HCT116 (cell line): ENCODE data around the gene GPD2. TPM values are rescaled to one million over a fixed set of nuclear protein-coding genes. Genes with fewer than 3 reads are reported as not detected.

ENCODE experiments used
- ATAC-seq: fragments of 200-7000 bp; cut with Tn5 transposase; 2 replicates; pipeline ENCODE4 v1.9.1; 2020; ENCODE audit warnings: mild to moderate bottlenecking, moderate library complexity
- BruUV-seq: library from RNA; stranded (reverse); fragments of 400-500 nt; replicated peaks from 2 replicates; lab custom pipeline; 2021; lab: Mats Ljungman, UMichigan
- CTCF ChIA-PET: fragments of 300-600 bp; sonication (Branson Sonifier 250); formaldehyde crosslinking; loops from one replicate; lab custom pipeline; 2021; ENCODE audit warnings: antibody characterized with exemption; lab: Charles Lee
- POLR2A ChIA-PET: fragments of 300-600, 350-600 bp; sonication (Branson Sonifier 250); formaldehyde crosslinking; loops from one replicate; lab custom pipeline; 2021; ENCODE audit warnings: antibody characterized with exemption; lab: Charles Lee
- RAD21 ChIA-PET, 2 experiments: fragments of 300-600 bp; sonication (Branson Sonifier 250); formaldehyde crosslinking; loops; one replicate each; lab custom pipeline; 2023; ENCODE audit warnings: low total read pairs in 2 of 2; ENCODE audit not compliant: uncharacterized antibody in 2 of 2, unreplicated experiment in 2 of 2, low non-redundant PET in 1 of 2; lab: Charles Lee
- DNase-seq: peaks from one replicate; pipeline ENCODE4 v3.0.0-alpha.2; 2010; ENCODE audit warnings: low read depth, low spot score
- H2AFZ ChIP-seq: fragments of 200-600 bp; shearing (Covaris generic), sonication (generic); 2 replicates; pipeline ENCODE4 v1.6.1; 2017; ENCODE audit warnings: low read depth, mixed run types, mixed read lengths, antibody characterized with exemption, low read length; ENCODE audit not compliant: poor library complexity, severe bottlenecking
- H3K27ac ChIP-seq: 2 replicates; pipeline ENCODE4 v1.5.1; 2012; ENCODE audit warnings: low read depth, low read length
- H3K27me3 ChIP-seq: fragments of 200-600 bp; sonication (generic); 2 replicates; pipeline ENCODE4 v1.6.1; 2016; ENCODE audit warnings: mixed run types, low read length, mixed read lengths; ENCODE audit not compliant: insufficient read depth
- H3K36me3 ChIP-seq, 2 experiments: fragments of 200-500 bp in 1 of 2; fragments of 200-600 bp in 1 of 2; sonication (Bioruptor generic) in 1 of 2; sonication (generic) in 1 of 2; 2 replicates each; pipeline versions ENCODE4 v1.5.1 to v1.6.1; 2014 to 2016; ENCODE audit warnings: low read length in 2 of 2, inconsistent platforms in 1 of 2, mixed read lengths in 1 of 2, mixed run types in 1 of 2; ENCODE audit not compliant: insufficient read depth in 2 of 2, control insufficient read depth in 1 of 2
- H3K4me1 ChIP-seq, 2 experiments: fragments of 200-600 bp in 1 of 2; sonication (generic) in 1 of 2; 2 replicates each; pipeline versions ENCODE4 v1.5.1 to v1.6.1; 2012 to 2017; ENCODE audit warnings: low read length in 2 of 2, inconsistent platforms in 1 of 2, mild to moderate bottlenecking in 1 of 2, mixed read lengths in 1 of 2, mixed run types in 1 of 2, moderate library complexity in 1 of 2; ENCODE audit not compliant: insufficient read depth in 2 of 2, control insufficient read depth in 1 of 2
- H3K4me2 ChIP-seq: fragments of 200-600 bp; sonication (generic); 2 replicates; pipeline ENCODE4 v1.6.1; 2017; ENCODE audit warnings: mixed run types, low read length, mixed read lengths
- H3K4me3 ChIP-seq, 2 experiments: fragments of 200-600 bp in 1 of 2; sonication (generic) in 1 of 2; replicated peaks in 1 of 2; 2 replicates each; pipeline ENCODE4 v1.5.1; 2011 to 2016; ENCODE audit warnings: low read length in 2 of 2, control low read depth in 1 of 2, low read depth in 1 of 2, mild to moderate bottlenecking in 1 of 2, mixed read lengths in 1 of 2, mixed run types in 1 of 2
- H3K79me2 ChIP-seq: fragments of 200-600 bp; sonication (generic); 2 replicates; pipeline ENCODE4 v1.6.1; 2017; ENCODE audit warnings: mild to moderate bottlenecking, mixed run types, low read length, moderate library complexity, mixed read lengths; ENCODE audit not compliant: insufficient read depth
- H3K9ac ChIP-seq: fragments of 200-600 bp; sonication (generic); 2 replicates; pipeline ENCODE4 v1.6.1; 2016; ENCODE audit warnings: low read length, mixed read lengths
- H3K9me2 ChIP-seq: fragments of 200-600 bp; sonication (generic), shearing (Covaris generic); 2 replicates; pipeline ENCODE4 v1.6.1; 2017; ENCODE audit warnings: mixed run types, mild to moderate bottlenecking, moderate library complexity; ENCODE audit not compliant: insufficient read depth
- H3K9me3 ChIP-seq, 2 experiments: fragments of 200-500 bp in 1 of 2; fragments of 200-600 bp in 1 of 2; sonication (Bioruptor generic) in 1 of 2; sonication (generic) in 1 of 2; 2 replicates each; pipeline ENCODE4 v1.6.1; 2014 to 2017; ENCODE audit warnings: low read length in 2 of 2, mixed read lengths in 2 of 2, inconsistent platforms in 1 of 2, low read depth in 1 of 2, mild to moderate bottlenecking in 1 of 2, mixed run types in 1 of 2, moderate library complexity in 1 of 2; ENCODE audit not compliant: control insufficient read depth in 1 of 2, insufficient read depth in 1 of 2
- H4K20me1 ChIP-seq: fragments of 200-600 bp; sonication (generic), shearing (Covaris generic); 2 replicates; pipeline ENCODE4 v1.6.1; 2017; ENCODE audit warnings: mixed run types, mild to moderate bottlenecking, moderate library complexity; ENCODE audit not compliant: insufficient read depth
- CBX3 ChIP-seq: IDR thresholded peaks from 2 replicates; pipeline ENCODE4 v1.6.1; 2012; ENCODE audit warnings: low read depth
- CEBPB ChIP-seq: IDR thresholded peaks from 2 replicates; pipeline ENCODE4 v1.6.1; 2012; ENCODE audit warnings: low read depth
- EGR1 ChIP-seq: IDR thresholded peaks from 2 replicates; pipeline ENCODE4 v1.6.1; 2012; ENCODE audit warnings: low read depth
- ELF1 ChIP-seq: IDR thresholded peaks from 2 replicates; pipeline ENCODE4 v1.6.1; 2012; ENCODE audit warnings: low read depth, borderline replicate concordance
- EZH2 ChIP-seq: fragments of 200-600 bp; sonication (generic); IDR thresholded peaks from 2 replicates; pipeline ENCODE4 v1.6.1; 2017; ENCODE audit warnings: antibody characterized with exemption, mixed run types
- EZH2phosphoT487 ChIP-seq: fragments of 200-600 bp; IDR thresholded peaks from 2 replicates; pipeline ENCODE4 v1.6.1; 2018; ENCODE audit warnings: antibody characterized with exemption, borderline replicate concordance
- FOSL1 ChIP-seq: IDR thresholded peaks from 2 replicates; pipeline ENCODE4 v1.6.1; 2012; ENCODE audit warnings: low read depth
- JUND ChIP-seq: IDR thresholded peaks from 2 replicates; pipeline ENCODE4 v1.6.1; 2012
- POLR2AphosphoS5 ChIP-seq: IDR thresholded peaks from 2 replicates; pipeline ENCODE4 v1.6.1; 2011; ENCODE audit warnings: mild to moderate bottlenecking, low read depth, low read length, moderate library complexity
- RAD21 ChIP-seq: IDR thresholded peaks from 2 replicates; pipeline ENCODE4 v1.6.1; 2012; ENCODE audit warnings: low read depth, mild to moderate bottlenecking
- SIN3A ChIP-seq: IDR thresholded peaks from 2 replicates; pipeline ENCODE4 v1.6.1; 2012; ENCODE audit warnings: low read depth
- SP1 ChIP-seq: IDR thresholded peaks from 2 replicates; pipeline ENCODE4 v1.6.1; 2012; ENCODE audit warnings: low read depth
- SRF ChIP-seq: IDR thresholded peaks from 2 replicates; pipeline ENCODE4 v1.6.1; 2012; ENCODE audit warnings: low read depth
- TCF7L2 ChIP-seq: IDR thresholded peaks from 2 replicates; pipeline ENCODE4 v1.7.0; 2011; ENCODE audit warnings: borderline replicate concordance, inconsistent platforms; ENCODE audit not compliant: insufficient read depth, insufficient read length; ENCODE audit errors: extremely low read depth
- YY1 ChIP-seq: IDR thresholded peaks from 2 replicates; pipeline ENCODE4 v1.6.1; 2011; ENCODE audit warnings: low read length, low read depth, moderate library complexity, mild to moderate bottlenecking; ENCODE audit not compliant: insufficient replicate concordance; ENCODE audit errors: extremely low read depth
- ZNF274 ChIP-seq: fragments of 200-500 bp; sonication (Bioruptor generic); IDR thresholded peaks from 2 replicates; pipeline ENCODE4 v1.6.1; 2014; ENCODE audit warnings: mild to moderate bottlenecking, low read depth, low read length, inconsistent platforms
- intact Hi-C: fragments of 100-400 bp; cut with micrococcal nuclease; formaldehyde crosslinking; loops from 2 replicates; pipeline ENCODE4 v1.10.0; 2022
- total RNA-seq: library from RNA; stranded (reverse); gene quantifications from one replicate; pipeline ENCODE4 v1.2.1, GENCODE V29; 2021; ENCODE audit not compliant: unreplicated experiment

The GPD2 gene
- total RNA-seq, 1 experiment from 2014 or later: 80.7 TPM

- peak; percentile 85 for ATAC-seq
These were observed 19.3 kb downstream of the GPD2 start for GRCh38 chr2:156455361-156455975.

GRCh38 chr2:156456616-156457015 is 20.4 kb downstream of the GPD2 start:
- TF ChIP-seq EZH2 (no peak), POLR2AphosphoS5 (no peak), ZNF274 (no peak), SP1 (no peak), SRF (no peak)
- intact Hi-C loops: no loop called here
- H3K79me2 ChIP-seq: peaks cover 79% of the 10 kb centered on the region
- no peak overlapping the region for H3K9ac ChIP-seq
- no peaks in the 10 kb centered on the region for H4K20me1 ChIP-seq
- no peaks in the 10 kb centered on the region; a peak in 1 of 4 replicates for H3K36me3 ChIP-seq
- H3K27ac ChIP-seq: no peak overlapping the region
- no peaks in the 10 kb centered on the region for H3K27me3 ChIP-seq
- no peak overlapping the region for H3K4me3 ChIP-seq
- DNase-seq (no peak), ATAC-seq (no peak)
- no peak overlapping the region for H2AFZ ChIP-seq
- CTCF ChIA-PET: no interaction called here
- H3K4me2 ChIP-seq: peak overlapping the region; percentile 67
- H3K9me3 ChIP-seq: no peaks in the 10 kb centered on the region
- BruUV-seq: no TSS peak
- POLR2A ChIA-PET: no interaction called here
- peaks cover 0 to 45% of the 10 kb centered on the region in 2 experiments; a peak in 2 of 4 replicates for H3K4me1 ChIP-seq
- no peaks in the 10 kb centered on the region for H3K9me2 ChIP-seq
- RAD21 ChIA-PET: no interaction called here

More at GRCh38 chr2:156455361-156455975, 19.3 kb downstream of the GPD2 start:
- Histone ChIP-seq H3K79me2 (peaks cover 73% of the 10 kb centered on the region), H3K36me3 (no peaks in the 10 kb centered on the region; a peak in 1 of 4 replicates), H3K4me3 (peak overlapping the region in 1 of 2 experiments; percentile 14; a peak in 2 of 4 replicates), H3K9ac (0 out of 2 replicates have a peak overlapping the region, but pooled peaks have one; percentile 7), H3K9me3 (no peaks in the 10 kb centered on the region), H3K27ac (no peak overlapping the region), H3K4me2 (peak overlapping the region; percentile 67), H2AFZ (no peak overlapping the region), H4K20me1 (no peaks in the 10 kb centered on the region), H3K4me1 (peaks cover 0 to 45% of the 10 kb centered on the region in 2 experiments; a peak in 2 of 4 replicates), H3K9me2 (no peaks in the 10 kb centered on the region), H3K27me3 (no peaks in the 10 kb centered on the region)
- ChIA-PET RAD21 (no interaction called here), POLR2A (no interaction called here), CTCF (no interaction called here)
- TSS peak; percentile 40 for BruUV-seq
- peak; percentile 52 for DNase-seq
- TF ChIP-seq FOSL1: peak; percentile 50
- TF ChIP-seq SP1: peak; percentile 50
- TF ChIP-seq SIN3A: peak; percentile 49; the same call in 1 of the 2 replicates
- TF ChIP-seq RAD21: no peak
- TF ChIP-seq SRF: 0 out of 2 replicates have a peak, but pooled peaks have one; percentile 28
- peak; percentile 48 for TF ChIP-seq CBX3
- peak; percentile 30; the same call in 1 of the 2 replicates for TF ChIP-seq JUND
- 0 out of 2 replicates have a peak, but pooled peaks have one; percentile 23 for TF ChIP-seq CEBPB
- TF ChIP-seq TCF7L2: no peak
- no peak for TF ChIP-seq EGR1
- TF ChIP-seq ELF1: 0 out of 2 replicates have a peak, but pooled peaks have one; percentile 7
- no peak for TF ChIP-seq EZH2phosphoT487
- no peak for TF ChIP-seq YY1
- intact Hi-C loops: no loop called here
